GM19395 (cell line): Measurements from ENCODE around the gene CNN2.
"Not testable (repeated sequence)": the region's sequence is repeated elsewhere in the genome, so short reads cannot be mapped to it uniquely, and the experiment has no call there.

Source experiments
- ATAC-seq: cut with Tn5 transposase; IDR thresholded peaks from one replicate; pipeline ENCODE4 v1.9.1; 2021; ENCODE audit warnings: mild to moderate bottlenecking, moderate library complexity; ENCODE audit not compliant: unreplicated experiment

The CNN2 gene

GRCh38 chr19:1010586-1011510, 15.6 kb upstream of the CNN2 start:
- no peak for ATAC-seq

DNA sequence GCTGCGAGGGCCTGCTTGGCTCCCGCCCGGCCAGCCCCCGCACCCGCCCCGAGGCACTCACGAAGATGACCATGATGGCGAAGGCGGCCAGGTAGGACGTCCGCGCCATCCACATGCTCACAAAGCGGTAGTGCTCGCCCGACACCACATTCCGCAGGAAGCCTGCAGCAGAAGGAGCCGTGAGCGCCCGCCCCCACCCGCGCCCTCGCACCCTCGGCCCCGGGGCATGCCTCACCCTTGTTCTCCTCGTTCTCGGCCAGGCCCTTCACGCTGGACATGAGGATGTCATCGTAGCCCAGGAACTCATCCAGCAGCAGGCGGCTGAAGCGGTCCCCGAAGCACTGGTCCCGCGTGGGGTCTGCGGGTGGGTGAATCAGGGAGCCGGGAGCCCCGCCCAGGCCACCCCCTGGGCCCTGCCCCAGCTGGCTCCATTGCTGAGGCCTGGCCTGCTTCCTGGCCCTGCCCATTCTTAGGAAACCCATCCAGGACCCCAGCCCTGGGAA, 14.5 kb upstream of the CNN2 start:
- no peak for ATAC-seq

- no peak for ATAC-seq
These were observed 14.1 kb upstream of the CNN2 start for GRCh38 chr19:1012334-1012733.

- no peak for ATAC-seq
These were observed 13.2 kb upstream of the CNN2 start for GRCh38 chr19:1013218-1013617.

DNA sequence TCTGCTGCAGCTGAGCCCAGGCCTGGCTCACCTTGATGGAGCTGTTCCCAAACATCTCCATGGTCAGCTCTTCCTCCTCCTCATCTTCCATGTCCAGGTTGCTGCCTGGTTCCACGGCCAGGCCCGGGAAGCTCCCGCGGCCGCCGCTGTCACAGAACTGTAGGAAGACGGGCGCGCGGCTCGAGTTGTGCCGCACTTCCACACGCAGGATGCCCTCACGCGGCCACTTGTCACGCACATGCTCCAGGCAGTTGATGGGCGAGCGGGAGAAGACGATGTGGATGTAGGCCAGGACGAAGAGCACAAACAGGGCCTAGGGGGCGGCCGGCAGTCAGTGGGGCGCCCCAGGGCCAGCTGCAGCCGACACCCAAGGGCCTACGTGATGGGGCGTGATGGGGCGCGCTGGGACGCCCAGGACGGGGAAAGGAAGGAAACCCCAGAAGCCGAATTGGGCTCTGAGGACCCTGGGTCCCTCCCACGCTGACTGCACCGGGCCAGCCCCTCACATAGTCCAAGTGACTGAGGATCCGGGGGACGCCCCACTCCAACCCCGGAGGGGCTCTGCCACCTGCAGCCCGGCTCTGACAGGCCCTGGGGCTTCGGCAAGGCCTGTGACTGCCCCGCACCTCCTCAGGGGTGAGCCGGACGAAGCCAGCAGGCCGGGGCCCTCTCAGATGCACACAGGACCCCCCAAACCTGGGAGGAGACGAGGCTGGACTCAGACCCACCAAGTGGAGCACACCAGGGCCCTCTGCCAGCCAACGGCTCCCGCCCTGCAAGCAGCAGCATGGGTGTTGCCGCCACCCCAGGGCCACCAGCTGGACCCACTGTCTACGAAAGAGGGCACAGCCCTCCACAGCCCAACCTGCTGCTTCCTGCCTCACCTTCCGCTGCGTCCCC, 12.0 kb upstream of the CNN2 start:
- no peak for ATAC-seq

GRCh38 chr19:1015061-1015781, 11.2 kb upstream of the CNN2 start:
- no peak for ATAC-seq

DNA sequence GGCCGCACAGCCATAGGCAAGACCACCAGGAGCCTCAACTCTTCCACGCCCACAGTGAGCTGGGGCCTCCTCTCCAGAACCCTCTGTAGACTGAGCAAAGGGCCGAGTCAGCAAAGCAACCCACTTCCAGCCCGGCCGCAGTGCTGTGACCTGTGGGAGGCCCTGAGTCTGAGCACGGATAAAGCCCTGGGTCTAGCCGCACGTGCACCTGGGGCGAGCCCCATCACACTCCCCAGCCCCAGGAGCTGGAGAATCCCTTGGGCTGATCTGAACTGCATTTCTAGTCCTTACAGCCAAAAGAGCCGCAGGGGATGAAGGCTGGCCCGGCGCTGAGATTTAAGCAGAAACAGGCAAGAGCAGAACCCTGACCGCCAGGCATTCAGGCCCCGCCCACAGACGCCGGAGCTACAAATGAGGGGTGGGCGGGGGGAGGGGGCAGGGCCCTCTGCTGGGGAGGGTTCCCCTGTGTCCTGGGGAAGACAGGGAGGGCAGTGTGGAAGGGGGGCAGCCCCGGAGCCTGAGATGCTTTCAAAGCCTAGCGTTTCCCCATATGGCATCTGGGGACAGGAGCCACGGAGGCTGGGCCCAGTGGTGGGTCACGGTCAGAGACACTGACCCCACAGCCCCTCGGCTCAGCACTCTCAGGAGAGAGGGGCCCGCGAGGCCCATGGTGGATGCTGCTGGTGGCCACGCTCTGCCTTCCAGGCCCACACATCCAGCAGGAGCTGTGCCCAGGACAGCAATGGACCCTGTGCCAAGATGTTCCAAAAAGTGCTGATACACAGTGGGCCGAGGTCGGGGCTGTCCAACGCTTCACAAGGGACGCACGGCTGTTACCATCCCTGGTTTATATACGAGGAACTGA, 10.4 kb upstream of the CNN2 start:
- ATAC-seq = no peak

DNA sequence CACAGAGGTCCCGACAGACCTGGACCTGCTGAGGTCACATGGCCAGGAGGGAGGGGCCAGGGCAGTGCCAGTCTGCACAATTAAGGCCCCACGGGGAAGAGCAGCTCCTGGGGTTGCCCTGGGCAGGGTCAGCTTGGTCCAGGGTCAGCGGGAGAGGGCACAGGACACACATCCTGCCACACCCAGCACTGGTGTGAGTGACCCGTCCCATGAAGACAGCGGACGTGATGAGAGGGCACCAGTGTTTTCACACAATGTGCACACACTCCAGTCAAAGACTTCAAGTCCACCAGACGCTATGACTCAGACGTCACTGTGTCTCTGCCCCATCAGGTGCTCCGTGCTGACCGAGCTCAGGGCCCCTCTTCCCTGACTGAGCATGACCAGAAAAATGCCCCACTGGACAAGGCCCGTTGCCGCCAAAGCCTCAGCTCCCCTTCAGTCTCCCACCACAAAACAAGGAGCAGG, 9.7 kb upstream of the CNN2 start:
- ATAC-seq = no peak

DNA sequence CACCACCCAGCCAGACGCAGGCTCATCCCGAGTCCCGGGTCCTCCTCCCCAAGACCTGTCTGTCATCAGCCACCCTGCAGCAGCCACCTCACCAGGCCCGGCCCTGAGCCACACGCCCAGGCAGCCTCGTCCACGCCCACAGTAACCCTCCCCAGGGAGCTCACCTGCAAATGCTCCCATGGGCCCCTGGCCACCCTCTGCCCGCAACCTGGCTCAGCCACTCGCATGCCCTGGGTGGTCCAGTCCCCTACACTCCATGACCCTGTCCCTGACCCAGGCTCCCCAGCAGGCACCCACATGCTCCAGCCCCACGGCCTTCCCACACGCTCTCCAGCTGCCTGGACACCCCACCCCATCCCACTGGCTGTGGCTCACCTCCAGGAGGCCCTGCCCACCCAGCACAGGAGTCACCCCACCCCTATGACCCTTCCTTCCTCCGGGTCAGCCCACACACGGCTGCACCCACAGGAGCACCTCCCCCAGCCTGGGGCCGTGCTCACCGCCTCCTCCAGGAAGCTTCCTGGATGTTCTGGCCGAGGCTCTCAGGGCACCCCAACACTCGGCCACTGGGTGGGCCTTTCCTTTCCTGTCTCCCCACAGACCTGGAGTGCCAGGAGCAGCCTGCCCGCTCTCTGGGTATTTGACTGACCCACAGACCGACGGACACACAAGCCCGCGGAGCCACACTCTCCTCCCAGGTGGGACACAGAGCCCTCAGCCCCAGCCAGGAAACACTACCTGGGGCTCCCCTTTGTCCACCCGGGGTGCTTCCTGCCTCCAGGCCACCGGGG, 9.1 kb upstream of the CNN2 start:
- ATAC-seq = no peak

DNA sequence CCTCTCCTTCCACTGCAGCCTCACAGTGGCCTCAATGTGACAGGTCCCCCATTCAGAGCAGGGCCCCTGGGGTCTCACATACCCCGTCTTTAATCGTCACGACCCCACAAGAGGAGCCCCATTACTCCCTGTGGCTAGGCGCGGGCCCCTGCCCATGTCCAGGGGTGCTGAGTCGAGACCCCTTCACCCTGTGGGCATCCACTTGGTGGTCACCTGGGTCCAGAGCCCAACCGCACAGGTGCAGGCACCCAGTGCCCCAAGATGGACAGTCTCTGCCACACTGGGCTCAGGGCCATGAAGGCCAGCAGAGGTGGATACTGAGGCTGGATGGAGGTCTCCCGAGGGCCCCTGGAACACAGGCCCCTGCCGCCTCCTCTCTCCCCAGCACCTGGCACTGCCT, 8.5 kb upstream of the CNN2 start:
- ATAC-seq = no peak

- no peak for ATAC-seq
These were observed 8.0 kb upstream of the CNN2 start for GRCh38 chr19:1018393-1018792.

GRCh38 chr19:1018932-1019615, 7.3 kb upstream of the CNN2 start:
- ATAC-seq = no peak

DNA sequence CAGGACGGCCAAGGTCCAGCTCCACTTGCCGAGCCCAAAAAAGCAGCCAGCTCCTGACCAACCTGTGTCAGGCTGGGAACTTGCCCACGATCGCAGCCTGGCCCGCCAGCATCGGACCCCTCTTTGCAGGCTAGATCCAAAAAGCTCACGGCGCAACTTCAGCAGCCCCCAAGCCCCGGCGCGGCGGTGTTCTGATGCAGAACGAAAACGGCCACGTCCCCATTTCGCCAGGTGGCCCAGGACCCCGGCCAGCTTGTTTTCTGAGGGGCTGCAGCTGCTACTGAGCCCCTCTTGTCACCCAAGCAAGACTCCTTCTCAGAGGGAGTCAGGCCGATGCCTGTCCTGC, 6.8 kb upstream of the CNN2 start:
- ATAC-seq = no peak

- no peak for ATAC-seq
These were observed 6.2 kb upstream of the CNN2 start for GRCh38 chr19:1019980-1020867.

DNA sequence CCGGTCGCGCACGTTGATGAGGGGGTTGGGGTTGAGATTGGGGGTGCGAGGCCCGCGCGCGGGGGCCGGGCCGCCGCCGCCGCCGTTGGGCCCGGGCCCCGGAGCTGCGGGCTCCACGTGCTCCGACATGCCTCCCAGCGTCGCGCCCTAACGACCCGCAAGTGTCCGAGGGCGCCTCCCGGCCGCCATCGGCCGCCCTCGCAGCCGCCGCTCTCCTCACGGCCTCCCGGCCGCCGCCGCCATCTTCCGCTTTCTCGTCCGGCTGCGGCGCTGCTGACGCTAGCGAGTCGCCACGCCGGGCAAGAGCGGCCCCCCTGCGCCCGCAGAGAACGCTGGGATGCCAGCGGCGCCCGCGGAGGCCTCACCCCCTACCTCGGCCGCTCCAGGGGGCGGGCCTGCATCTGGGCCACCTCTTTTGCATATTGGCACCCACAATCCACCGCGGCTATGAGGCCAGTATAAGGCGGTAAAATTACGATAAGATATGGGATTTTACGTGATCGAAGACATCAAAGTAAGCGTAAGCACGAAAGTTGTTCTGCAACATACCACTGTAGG, 5.5 kb upstream of the CNN2 start, which contains the start of gene TMEM259:
Gene TMEM259, minus strand, starts transcription at position 256 of the 558 bp plus-strand sequence. Its CDS starts 127 bp downstream, at position 129.
- ATAC-seq = peak; percentile 66

GRCh38 chr19:1023883-1024188, 2.6 kb upstream of the CNN2 start:
- not testable (repeated sequence) for ATAC-seq

GRCh38 chr19:1025080-1025479, 1.3 kb upstream of the CNN2 start:
- not testable (repeated sequence) for ATAC-seq
